Hepatocyte (in vitro differentiated cells): ENCODE measurements around the gene KY. TPM values are rescaled to one million over a fixed set of nuclear protein-coding genes. Genes with fewer than 3 reads are reported as not detected.

Experiments
- DNase-seq: peaks from one replicate; pipeline ENCODE4 v3.0.0-alpha.2; 2016; ENCODE audit warnings: low spot score
- H2AFZ ChIP-seq: fragments of 200-600 bp; sonication (generic); 2 replicates; pipeline ENCODE4 v1.6.0; 2016; ENCODE audit warnings: antibody characterized with exemption, mild to moderate bottlenecking
- H3K27ac ChIP-seq: fragments of 200-600 bp; sonication (generic); 2 replicates; pipeline ENCODE4 v1.5.1; 2016; ENCODE audit warnings: mild to moderate bottlenecking
- H3K27me3 ChIP-seq: fragments of 200-600 bp; sonication (generic); 2 replicates; pipeline ENCODE4 v1.6.1; 2016
- H3K36me3 ChIP-seq: fragments of 200-600 bp; sonication (generic); replicated peaks from 2 replicates; pipeline ENCODE4 v1.5.1; 2016; ENCODE audit warnings: low read depth; ENCODE audit not compliant: insufficient read depth
- H3K4me1 ChIP-seq: fragments of 200-600 bp; sonication (generic); 2 replicates; pipeline ENCODE4 v1.5.1; 2016; ENCODE audit warnings: mild to moderate bottlenecking, moderate library complexity; ENCODE audit not compliant: insufficient read depth
- H3K4me2 ChIP-seq: fragments of 200-600 bp; sonication (generic); 2 replicates; pipeline ENCODE4 v1.6.0; 2016
- H3K4me3 ChIP-seq: fragments of 200-600 bp; sonication (generic); 2 replicates; pipeline ENCODE4 v1.5.1; 2016; ENCODE audit warnings: mild to moderate bottlenecking
- H3K79me2 ChIP-seq: fragments of 200-600 bp; sonication (generic); 2 replicates; pipeline ENCODE4 v1.6.0; 2017; ENCODE audit warnings: mild to moderate bottlenecking
- H3K9me2 ChIP-seq: fragments of 200-600 bp; sonication (generic); replicated peaks from 2 replicates; pipeline ENCODE4 v1.6.0; 2017; ENCODE audit warnings: mild to moderate bottlenecking; ENCODE audit not compliant: insufficient read depth
- H3K9me3 ChIP-seq: fragments of 200-600 bp; sonication (generic); 2 replicates; pipeline ENCODE4 v1.5.1; 2016; ENCODE audit warnings: low read depth, mild to moderate bottlenecking
- H4K20me1 ChIP-seq: fragments of 200-600 bp; sonication (generic); 2 replicates; pipeline ENCODE4 v1.6.0; 2016; ENCODE audit warnings: mild to moderate bottlenecking; ENCODE audit not compliant: insufficient read depth, poor library complexity, severe bottlenecking
- EZH2 ChIP-seq: fragments of 200-600 bp; sonication (generic); IDR thresholded peaks from 2 replicates; pipeline ENCODE4 v1.6.1; 2016; ENCODE audit warnings: antibody characterized with exemption, mild to moderate bottlenecking, borderline replicate concordance
- EZH2phosphoT487 ChIP-seq: fragments of 200-600 bp; sonication (generic); IDR thresholded peaks from one replicate; pipeline ENCODE4 v1.6.1; 2018; ENCODE audit warnings: antibody characterized with exemption, mild to moderate bottlenecking, low read depth, moderate library complexity; ENCODE audit not compliant: unreplicated experiment, severe bottlenecking
- WGBS: methylation state at CpG from one replicate; pipeline ENCODE4 v1.1.6; 2016; ENCODE audit warnings: low lambda C conversion rate; ENCODE audit errors: missing lambda C conversion rate; 5-methylcytosine and 5-hydroxymethylcytosine counted together
- polyA plus RNA-seq: library from polyadenylated mRNA; unstranded; fragments of >200 nt; fragmentation: Nextera tagmentation; extraction: Ambion mirVana; gene quantifications from 2 replicates; pipeline ENCODE4 v1.2.1, GENCODE V29; 2016
- total RNA-seq: library from RNA; depleted of rRNA; stranded (reverse); fragments of >200 nt; gene quantifications from 2 replicates; pipeline ENCODE4 v1.2.3, GENCODE V29; 2014
- TF ChIP-seq, protein P1 (sequence below): fragments of 200-600 bp; sonication (generic); IDR thresholded peaks from 2 replicates; pipeline ENCODE4 v1.5.1; 2016; ENCODE audit warnings: antibody characterized with exemption, mild to moderate bottlenecking; ENCODE audit not compliant: poor library complexity

Gene KY
- total and polyA plus RNA-seq, 2 experiments from 2014 or later = 0.53 to 1.6 TPM

DNA sequence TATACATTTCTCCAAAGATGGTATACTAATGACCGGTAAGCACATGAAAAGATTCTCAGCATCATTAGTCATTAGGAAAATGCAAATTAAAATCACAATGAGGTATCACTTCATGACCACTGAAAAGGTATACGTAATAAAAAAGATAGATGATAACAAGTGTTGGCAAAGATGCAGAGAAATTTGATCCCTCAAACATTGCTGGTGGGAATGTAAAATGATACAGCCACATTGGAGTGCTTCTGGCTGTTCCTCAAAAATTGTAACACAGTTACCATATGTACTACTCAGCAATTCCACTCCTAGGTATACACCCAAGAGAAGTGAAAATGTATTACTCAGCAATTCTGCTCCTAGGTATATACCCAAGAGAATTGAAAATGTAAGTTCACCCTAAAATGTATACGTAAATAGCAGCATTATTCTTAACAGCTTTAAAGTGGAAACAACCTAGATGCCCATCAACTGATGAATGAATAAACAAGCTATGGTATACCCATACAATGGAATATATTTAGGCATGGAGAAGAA lies 25.0 kb upstream of the KY start:
- DNase-seq = no peak
- WGBS = 92% methylated on average over 3 of the region's 3 CpGs
- Histone ChIP-seq H4K20me1 (no peaks in the 10 kb centered on the region), H2AFZ (no peak overlapping the region), H3K36me3 (no peaks in the 10 kb centered on the region), H3K4me1 (no peaks in the 10 kb centered on the region), H3K27me3 (no peaks in the 10 kb centered on the region), H3K27ac (no peak overlapping the region), H3K79me2 (no peaks in the 10 kb centered on the region), H3K9me3 (no peaks in the 10 kb centered on the region), H3K4me2 (no peak overlapping the region), H3K4me3 (no peak overlapping the region), H3K9me2 (no peaks in the 10 kb centered on the region)
- no peak for TF ChIP-seq EZH2
- no peak for TF ChIP-seq EZH2phosphoT487
- TF ChIP-seq, protein P1, sequence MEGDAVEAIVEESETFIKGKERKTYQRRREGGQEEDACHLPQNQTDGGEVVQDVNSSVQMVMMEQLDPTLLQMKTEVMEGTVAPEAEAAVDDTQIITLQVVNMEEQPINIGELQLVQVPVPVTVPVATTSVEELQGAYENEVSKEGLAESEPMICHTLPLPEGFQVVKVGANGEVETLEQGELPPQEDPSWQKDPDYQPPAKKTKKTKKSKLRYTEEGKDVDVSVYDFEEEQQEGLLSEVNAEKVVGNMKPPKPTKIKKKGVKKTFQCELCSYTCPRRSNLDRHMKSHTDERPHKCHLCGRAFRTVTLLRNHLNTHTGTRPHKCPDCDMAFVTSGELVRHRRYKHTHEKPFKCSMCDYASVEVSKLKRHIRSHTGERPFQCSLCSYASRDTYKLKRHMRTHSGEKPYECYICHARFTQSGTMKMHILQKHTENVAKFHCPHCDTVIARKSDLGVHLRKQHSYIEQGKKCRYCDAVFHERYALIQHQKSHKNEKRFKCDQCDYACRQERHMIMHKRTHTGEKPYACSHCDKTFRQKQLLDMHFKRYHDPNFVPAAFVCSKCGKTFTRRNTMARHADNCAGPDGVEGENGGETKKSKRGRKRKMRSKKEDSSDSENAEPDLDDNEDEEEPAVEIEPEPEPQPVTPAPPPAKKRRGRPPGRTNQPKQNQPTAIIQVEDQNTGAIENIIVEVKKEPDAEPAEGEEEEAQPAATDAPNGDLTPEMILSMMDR = no peak

DNA sequence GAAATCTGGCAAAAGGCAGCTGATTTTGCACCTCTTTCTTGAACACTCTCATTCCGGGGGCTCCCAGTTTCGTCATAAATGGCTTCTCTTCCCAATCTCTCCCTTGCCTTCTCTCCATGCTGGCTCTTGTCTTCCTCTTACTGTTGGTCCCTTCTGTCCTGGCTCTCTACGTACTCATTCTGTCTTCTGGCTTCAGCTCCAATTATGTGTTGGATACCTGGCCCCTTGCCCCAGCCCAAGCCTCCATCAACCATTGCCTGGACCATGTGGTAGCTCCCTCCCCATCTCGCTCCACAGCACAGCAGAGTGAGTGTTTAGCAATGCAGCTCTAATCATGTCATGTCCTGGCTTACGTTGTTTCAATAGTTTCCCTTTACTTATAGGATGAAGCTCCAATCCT lies 21.7 kb upstream of the KY start:
- TF ChIP-seq EZH2phosphoT487 (no peak), EZH2 (no peak)
- TF ChIP-seq, protein P1 = no peak
- Histone ChIP-seq H3K4me3 (no peak overlapping the region), H3K36me3 (no peaks in the 10 kb centered on the region), H3K27ac (no peak overlapping the region), H3K27me3 (no peaks in the 10 kb centered on the region), H3K9me3 (no peaks in the 10 kb centered on the region), H3K4me2 (no peak overlapping the region), H2AFZ (no peak overlapping the region), H4K20me1 (no peaks in the 10 kb centered on the region), H3K79me2 (no peaks in the 10 kb centered on the region), H3K9me2 (no peaks in the 10 kb centered on the region), H3K4me1 (no peaks in the 10 kb centered on the region)
- no peak for DNase-seq
- 92% methylated on average over 5 of the region's 5 CpGs for WGBS

DNA sequence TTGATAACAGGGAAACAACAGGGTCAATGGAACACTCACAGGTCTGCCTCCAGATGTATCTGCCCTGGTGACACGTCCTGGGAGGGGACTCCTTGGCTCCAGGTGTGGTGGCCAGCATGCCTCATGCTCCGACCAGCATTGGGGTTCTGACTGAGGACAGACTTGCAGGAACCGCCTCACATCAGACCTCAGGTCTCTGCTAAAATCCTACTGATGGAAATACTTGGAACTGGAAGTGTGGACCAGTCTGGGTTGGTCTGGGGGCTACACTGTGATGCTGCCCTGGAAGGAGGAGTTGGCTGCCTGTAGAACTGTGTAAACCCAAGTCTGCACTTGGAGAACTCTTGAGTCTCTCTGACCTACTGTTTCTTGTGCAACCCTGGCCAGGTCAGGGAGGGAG lies 17.1 kb upstream of the KY start:
- H3K4me3 ChIP-seq = no peak overlapping the region
- H3K9me2 ChIP-seq = no peaks in the 10 kb centered on the region
- no peaks in the 10 kb centered on the region for H3K36me3 ChIP-seq
- TF ChIP-seq EZH2 (no peak), EZH2phosphoT487 (no peak)
- TF ChIP-seq, protein P1 = no peak
- 60% methylated on average over 3 of the region's 3 CpGs for WGBS
- no peaks in the 10 kb centered on the region for H3K4me1 ChIP-seq
- no peak overlapping the region for H2AFZ ChIP-seq
- H3K9me3 ChIP-seq = no peaks in the 10 kb centered on the region
- no peaks in the 10 kb centered on the region for H3K79me2 ChIP-seq
- H4K20me1 ChIP-seq = no peaks in the 10 kb centered on the region
- no peak overlapping the region for H3K27ac ChIP-seq
- no peak overlapping the region for H3K4me2 ChIP-seq
- H3K27me3 ChIP-seq = no peaks in the 10 kb centered on the region
- DNase-seq = no peak

DNA sequence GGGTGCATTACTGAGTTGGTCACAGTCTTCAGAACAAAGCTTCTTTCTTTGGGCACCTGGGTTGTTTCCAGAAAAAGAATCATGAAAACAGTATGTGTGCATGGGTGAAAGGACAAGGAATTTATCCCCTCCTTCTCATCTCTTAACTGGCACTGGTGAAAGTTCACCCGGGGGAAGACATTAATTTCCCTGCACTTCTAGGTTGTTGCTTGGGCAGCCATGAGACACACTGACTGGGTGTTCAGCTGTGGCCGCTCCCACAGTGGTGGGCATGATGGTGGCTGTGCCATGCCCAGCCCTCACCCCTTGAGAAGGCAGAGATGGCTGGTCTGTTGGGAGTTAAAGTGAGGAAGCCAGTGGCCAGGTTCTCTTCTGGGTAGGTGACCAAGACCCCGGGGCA lies 16.6 kb upstream of the KY start:
- no peak overlapping the region for H2AFZ ChIP-seq
- H3K4me3 ChIP-seq = no peak overlapping the region
- no peaks in the 10 kb centered on the region for H4K20me1 ChIP-seq
- H3K27me3 ChIP-seq = no peaks in the 10 kb centered on the region
- TF ChIP-seq, protein P1 = no peak
- TF ChIP-seq EZH2 = no peak
- TF ChIP-seq EZH2phosphoT487 = no peak
- no peak overlapping the region for H3K4me2 ChIP-seq
- H3K4me1 ChIP-seq = no peaks in the 10 kb centered on the region
- no peak overlapping the region for H3K27ac ChIP-seq
- H3K9me3 ChIP-seq = no peaks in the 10 kb centered on the region
- H3K79me2 ChIP-seq = no peaks in the 10 kb centered on the region
- H3K9me2 ChIP-seq = no peaks in the 10 kb centered on the region
- WGBS = 83% methylated on average over 3 of the region's 3 CpGs
- no peaks in the 10 kb centered on the region for H3K36me3 ChIP-seq
- DNase-seq = no peak
